NCI-H2029 (cell line): ENCODE data around the gene ROCK1.

Experiments
- DNase-seq: peaks from one replicate; lab custom pipeline; 2025; lab: John Stamatoyannopoulos, UW

ROCK1 gene

DNA sequence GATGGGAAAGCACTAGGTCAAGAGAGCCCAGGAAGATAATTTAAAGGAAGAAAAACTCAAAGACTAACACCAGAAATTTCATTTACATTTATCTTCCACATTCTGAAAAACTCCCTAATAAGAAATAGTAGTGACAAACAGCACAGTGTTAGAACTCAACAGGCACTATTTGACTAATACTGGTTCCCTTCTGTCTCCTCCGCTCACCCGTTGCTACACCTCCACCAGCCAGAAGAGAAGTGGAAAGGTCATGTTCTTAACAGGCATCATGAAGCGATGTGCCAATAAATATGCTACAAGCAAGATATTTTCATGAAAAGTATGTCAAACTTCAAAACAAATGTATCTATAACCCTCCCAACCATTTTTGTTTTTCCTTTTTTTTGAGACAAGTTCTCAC lies 5.7 kb downstream of the ROCK1 start:
- DNase-seq: no peak

DNA sequence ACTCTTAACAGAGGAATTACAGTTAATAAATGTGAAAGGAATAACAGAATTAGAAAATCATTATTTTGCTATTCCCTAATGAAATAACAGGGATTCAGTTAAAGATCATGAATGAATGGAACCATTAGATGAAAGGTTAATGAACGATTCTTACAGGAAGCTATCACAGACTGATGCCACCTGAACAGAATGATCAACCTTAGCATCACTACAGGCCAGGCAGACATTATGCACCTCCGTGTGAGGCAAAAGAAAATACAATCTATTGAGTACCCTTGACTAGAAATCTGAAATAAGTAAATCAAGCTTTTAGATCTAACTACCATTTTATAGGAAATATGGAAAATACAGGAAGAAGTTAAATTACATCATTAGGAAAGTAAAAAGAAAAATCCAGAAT lies 10.4 kb downstream of the ROCK1 start:
- DNase-seq: no peak

DNA sequence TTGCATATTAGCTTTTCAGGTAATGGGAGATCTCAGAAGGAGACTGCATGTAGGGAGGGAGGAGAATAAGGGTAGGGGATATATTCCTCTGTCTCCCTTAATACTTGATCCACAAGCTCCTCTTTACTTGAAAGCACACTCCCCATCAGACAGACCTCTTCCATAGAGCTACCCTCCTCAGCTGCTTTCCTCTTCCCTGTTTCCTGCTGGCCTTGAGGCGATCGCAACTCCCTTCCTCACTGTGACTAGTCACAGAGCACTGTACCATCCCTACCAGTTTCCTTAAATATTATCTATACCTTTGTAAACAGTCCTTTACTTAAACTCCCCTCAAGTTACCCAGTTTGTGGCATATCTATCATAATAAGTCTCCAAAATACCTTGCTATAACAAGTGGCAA lies 10.9 kb downstream of the ROCK1 start:
- no peak for DNase-seq

DNA sequence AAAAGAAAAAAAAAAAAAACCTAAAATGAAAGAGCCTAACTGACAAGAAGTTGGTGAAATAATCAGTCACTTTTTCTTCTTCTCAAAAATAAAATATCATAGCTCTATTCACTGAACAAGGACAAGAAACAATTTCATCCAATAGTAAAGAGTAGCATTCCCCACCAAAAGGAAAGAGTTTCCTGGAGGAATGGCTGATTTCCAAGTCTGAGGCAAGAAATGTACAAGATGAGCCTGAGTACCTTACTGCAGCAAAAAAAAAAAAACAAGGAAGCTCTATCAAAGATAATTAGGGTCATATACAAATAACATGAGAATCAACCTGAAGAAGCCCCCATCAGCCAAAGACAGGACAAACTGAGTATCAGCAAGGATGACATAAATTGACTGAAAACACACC lies 11.5 kb downstream of the ROCK1 start:
- no peak for DNase-seq

DNA sequence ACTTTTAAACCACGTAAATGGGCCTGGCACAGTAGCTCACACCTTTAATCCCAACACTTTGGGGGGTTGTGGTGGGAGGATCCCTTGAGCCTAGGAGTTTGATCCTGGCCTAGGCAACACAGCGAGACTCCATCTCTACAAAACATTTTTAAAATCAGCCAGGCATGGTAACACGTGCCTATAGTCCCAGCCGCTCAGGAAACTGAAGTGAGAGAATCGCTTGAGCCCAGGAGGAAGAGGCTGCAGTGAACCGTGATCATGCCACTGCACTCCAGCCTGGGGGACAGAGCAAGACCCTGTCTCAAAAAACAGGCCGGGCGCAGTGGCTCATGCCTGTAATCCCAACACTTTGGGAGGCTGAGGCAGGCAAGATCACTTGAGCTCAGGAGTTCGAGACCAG lies 12.2 kb downstream of the ROCK1 start:
- no peak for DNase-seq

DNA sequence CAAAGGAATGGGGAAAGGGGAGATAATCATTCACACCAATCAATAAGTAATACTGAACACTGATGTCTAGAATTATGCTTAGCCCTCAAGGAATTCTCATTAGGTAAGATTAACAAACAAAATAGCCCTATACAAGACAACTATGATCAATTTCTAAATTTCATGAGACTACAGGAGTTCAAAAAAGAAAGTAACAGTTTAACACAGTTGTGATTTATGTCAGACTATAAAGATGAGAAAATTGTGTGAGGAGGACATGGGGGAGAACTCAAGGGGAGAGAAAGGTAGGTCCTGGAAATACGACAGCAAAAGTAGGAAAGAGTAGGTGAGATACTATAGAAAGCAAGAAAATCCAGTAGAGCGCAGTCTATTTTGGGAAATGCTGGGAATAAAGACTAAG lies 14.9 kb downstream of the ROCK1 start:
- no peak for DNase-seq

DNA sequence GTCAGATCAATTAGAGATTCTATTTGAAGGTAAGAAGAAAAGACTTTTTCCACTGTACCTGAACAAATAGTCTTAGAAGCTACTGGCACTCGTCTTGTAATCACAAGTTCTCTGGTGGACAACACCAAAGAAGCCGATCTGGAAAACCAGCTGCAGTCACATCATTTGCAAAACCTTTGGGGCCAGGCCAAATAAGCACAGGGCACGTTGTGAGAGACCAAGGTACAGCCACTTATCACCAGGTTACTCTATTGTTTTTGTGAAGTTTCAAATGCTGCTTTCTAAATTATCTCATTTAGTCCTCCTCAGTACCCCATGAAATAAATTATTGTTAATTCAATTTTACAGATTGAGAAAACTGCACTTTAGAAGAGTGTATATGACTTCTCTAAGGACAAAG lies 18.5 kb downstream of the ROCK1 start:
- no peak for DNase-seq

DNA sequence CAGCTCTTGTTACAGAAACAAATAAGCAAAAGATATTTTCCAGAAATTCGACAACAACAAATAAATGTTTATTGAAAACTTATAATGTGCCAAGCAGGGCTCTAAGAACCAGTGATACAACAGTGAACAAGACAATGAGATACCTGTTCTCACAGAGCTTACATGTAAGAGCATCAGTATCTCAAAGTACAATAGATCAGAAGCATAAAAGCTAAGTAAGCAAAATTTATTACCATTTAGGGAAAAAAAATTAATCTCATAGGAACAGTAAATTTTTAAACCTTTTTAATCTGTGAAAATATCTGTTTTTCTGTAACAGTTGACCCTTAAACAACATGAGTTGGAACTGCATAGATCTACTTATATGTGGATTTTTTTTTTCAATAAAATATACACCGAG lies 20.9 kb downstream of the ROCK1 start:
- no peak for DNase-seq

DNA sequence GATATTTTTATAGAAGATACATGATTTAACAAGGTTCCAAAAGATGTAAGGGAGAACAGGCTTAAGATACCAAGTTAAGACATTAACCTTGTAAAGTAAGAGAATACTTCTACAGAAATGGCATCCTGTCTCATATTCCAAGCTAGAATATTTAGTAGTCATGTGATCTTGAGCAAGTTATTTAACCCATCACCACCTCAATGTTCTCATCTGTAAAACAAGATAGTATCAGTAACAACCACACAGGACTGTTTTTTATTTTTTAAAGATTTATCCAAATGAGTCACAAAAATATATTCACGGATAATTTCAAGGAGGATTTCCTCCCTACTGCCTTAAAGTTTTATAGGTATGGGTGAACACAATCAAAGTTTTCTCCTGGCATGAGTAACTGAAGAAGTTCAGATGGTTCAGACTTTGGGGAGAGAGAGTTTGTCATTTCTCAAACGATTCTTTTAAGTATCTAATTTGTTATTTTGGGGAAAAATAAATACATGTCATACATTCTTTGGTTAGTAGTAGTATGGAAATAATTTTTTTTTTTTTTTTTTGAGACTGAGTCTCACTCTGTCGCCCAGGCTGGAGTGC lies 25.9 kb downstream of the ROCK1 start:
- no peak for DNase-seq

DNA sequence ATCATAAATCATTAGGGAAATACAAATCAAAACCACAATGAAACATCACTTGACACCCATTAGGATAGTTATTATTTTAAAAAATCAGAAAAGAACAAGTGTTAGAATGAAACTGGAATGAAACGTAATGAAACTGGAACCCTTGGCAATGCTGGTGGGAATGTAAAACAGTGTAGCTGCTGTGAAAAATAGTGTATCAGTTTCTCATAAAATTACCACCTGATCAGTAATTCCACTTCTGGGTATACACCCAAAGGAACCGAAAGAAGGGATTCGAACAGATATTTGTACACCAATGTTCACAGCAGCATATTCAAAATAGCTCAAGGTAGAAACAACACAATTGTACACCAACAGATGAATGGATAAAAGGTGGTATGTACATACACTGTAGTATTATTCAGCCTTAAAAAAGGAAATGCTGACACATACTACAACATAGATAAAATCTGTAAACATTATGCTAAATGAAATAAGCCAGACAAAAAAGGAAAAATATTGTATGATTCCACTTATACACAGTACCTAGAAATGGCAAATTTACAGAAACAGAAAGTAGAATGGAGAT lies 27.0 kb downstream of the ROCK1 start:
- no peak for DNase-seq

DNA sequence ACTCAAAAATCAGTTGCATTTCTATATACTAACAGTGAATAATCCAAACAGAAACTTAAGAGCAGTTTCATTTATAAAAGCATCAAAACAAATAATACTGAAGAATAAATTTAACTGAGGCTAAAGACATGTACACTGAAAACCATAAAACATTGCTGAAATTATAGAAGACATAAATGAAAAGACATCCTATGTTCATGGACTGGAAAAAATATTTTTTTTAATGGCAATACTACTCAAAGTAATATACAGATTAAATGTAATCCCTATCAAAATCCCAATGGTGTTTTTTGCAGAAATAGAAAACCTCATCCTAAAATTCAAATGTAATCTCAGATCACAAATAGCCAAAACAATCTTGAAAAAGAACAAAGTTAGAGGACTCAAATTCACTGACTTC lies 28.6 kb downstream of the ROCK1 start:
- DNase-seq: no peak

DNA sequence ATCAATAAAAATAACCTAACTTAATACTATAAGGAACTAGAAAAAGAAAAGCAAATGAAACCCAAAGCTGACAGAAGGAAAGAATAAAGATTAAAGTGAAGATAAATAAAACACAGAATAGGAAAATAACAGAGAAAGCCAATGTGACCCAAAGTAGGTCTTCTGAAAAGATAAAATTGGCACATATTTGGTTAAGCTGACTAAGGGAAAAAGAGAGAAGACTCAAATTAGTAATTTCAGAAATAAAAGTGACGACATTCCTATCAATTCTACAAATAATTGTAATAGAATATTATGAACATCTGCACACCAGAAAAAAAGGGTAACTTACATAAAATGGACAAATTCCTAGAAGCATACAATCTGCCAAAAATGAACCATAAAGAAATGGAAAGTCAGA lies 30.2 kb downstream of the ROCK1 start:
- DNase-seq: no peak

DNA sequence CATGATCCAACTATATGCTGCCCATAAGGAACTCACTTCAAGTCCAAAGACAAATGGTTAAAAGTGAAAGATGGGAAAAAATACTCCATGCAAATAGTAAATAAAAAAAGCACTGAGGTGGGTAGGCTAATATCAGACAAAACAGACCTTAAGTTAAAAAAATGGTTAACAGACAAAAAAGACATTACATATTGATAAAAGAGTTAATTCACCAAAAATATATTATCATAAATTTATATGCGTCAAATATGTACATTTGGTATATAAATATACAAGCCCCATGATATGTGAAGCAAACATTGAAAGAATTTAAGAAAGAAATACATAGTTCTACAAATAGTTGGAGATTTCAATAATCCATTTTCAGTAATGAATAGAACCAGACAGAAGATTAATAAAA lies 31.0 kb downstream of the ROCK1 start:
- DNase-seq: no peak

DNA sequence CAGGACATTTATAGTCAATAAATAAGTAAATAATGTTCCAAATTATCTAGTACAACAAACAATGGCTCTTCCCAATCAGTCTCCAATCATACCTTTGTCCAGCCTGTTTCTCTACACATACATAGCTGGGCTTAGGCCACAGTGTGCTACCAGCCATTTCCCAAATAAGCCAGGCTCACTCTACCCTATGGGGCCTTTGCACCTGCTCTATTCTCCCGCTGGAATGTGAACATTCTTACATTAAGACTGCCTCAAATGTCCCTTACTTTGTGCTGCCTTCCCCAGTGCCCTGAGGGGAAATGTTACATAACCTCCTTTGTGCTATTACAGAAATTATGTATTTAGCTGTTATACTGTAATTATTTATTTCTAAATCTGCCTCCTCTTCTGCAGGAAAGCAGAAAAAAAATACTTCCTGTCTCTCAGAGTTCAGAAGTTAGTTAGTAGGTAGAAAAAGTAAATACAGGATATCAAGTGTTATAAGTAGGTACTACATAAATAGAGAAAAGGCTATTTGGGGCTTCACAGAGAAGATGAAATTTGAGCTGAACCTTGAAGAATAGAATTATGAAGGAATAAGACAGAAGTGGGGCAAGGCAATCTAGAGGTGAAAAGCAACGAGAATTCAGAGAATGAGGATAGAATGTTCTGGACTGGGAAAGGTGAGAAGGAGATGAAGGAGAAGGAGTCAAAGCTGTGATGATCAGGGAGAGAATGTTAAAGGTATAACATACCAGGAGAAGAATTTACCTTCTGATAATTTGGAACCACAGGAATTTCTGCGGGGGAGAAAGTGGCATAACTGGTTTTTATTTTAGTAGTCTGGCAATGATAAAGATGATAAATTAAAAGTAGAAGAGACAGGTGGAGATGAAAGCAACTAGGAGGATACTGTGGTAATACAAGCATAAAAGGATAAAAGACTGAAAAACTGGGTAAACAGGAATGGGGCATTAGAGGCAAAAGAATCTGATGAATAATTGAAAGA lies 37.0 kb downstream of the ROCK1 start:
- DNase-seq: no peak

DNA sequence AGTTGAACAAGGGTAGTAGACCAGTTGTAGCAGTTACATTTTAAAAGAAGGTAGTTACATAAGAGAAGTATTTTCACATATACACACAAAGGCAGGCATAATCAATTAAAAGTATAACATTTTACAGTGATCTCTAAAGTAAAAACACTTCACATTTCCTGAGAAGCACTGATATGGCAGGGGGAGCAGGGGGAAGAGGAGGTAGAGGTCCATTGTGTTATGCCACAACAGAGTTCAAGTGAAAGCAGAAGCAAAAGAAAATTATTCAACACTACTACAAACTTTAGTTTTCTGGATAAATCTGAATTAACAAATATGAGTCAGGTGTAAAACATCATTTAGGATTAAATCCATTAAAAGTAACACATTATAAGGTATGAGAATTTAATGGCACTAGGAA lies 38.4 kb downstream of the ROCK1 start:
- DNase-seq: no peak

DNA sequence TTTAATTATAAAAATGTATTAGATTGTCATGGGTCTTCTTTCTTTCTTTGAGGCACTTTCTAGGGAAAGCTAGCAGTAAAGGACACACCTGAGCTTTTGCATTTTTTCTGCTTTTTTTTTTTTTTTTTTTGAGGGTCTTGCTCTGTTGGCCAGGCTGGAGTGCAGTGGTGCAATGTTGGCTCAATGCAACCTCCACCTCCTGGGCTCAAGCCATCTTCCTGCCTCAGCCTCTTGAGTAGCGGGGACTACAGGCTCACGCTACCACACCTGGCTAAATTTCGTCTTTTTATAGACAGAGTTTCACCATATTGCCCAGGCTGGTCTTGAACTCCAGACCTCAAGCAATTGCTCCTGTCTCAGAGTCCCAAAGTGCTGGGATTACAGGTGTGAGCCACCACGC lies 40.5 kb downstream of the ROCK1 start:
- no peak for DNase-seq

DNA sequence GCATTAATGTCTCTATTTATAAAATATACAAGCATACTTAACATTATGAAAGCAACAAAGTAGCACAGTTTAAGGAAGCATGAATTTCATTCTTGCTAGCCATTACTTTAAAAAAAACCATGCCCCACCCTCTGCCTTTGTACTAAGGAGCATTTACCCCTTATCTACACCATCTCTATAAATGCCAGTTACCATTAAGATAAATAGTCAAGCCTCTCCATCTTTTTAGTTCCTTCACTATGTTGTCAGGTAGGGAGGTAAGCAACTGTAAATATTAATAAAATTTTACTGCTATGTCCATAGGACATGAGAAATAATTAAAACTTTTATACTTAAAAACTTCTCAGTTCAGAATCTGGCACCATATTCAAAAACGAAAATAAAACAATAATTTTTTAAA lies 42.1 kb downstream of the ROCK1 start:
- DNase-seq: no peak

DNA sequence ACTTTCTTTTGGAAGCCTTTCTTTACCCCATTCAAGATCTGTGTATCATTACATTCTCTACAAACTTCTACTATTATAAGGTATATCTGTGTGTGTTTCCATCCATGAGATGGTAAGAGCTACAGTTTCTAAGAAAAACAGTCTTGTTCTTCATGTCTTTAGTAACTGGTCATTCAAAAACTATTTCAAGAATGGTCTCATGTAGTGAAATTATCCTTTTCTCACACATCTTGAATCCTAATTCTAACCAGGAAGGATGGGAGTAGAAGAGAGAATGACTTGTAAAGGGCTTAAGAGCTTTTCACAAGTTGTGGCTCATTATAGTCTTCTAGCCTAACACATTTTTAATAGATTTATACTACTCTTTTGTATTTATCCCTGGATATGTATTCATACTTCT lies 47.3 kb downstream of the ROCK1 start:
- DNase-seq: no peak

DNA sequence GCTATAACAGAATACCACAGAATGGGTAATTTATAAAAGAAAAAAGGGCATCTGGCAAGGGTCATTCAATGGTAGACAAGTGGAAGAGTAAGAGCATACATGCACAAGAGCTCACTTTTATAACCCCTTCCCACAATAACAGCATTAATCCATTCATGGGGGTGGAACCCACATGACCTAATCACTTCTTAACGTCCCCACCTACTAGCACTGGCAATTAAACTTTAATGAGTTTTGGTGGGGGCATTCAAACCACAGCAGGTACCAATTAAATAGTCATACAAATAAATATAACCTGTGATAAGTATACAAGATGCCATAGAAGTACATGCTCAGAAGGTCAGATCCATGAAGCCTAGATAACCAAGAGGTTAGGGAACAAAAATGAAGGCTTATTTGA lies 48.6 kb downstream of the ROCK1 start:
- no peak for DNase-seq

DNA sequence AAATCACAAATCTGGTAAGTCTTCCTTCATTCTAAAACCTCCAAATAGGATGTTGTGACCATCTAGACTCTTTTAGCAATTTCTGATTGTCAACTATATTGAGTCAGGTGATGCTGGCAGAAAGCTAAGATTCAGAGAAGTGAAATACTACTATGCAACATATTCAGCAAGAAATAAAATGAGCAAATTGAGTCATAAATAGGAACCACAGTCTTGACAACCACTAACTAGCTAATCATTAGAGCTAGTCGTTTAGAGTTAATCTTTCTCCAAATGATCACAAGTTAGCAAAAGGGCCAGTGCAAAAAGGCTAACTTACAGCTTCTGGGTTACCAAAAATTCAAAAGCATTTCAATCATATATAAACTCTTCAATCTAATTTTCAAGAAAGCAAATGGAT lies 54.5 kb downstream of the ROCK1 start:
- DNase-seq: no peak

DNA sequence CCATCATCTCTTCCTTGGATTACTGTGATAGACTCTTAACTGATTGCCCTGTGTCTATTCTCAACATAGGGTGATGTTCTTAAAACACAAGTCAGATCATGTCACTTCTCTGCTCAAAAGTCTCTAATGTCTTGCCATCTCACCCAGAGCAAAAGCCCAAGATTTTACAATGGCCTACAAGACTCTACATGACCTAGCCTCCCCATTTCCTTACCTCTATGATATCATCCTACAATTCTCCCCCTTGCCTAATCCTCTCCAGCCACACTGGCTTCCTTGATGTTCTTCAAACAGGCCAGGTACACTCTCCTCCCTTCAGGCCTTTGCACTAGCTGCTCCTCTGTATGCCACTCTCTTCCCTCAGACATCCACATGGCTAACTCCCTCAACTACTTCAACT lies 55.1 kb downstream of the ROCK1 start:
- DNase-seq: no peak

DNA sequence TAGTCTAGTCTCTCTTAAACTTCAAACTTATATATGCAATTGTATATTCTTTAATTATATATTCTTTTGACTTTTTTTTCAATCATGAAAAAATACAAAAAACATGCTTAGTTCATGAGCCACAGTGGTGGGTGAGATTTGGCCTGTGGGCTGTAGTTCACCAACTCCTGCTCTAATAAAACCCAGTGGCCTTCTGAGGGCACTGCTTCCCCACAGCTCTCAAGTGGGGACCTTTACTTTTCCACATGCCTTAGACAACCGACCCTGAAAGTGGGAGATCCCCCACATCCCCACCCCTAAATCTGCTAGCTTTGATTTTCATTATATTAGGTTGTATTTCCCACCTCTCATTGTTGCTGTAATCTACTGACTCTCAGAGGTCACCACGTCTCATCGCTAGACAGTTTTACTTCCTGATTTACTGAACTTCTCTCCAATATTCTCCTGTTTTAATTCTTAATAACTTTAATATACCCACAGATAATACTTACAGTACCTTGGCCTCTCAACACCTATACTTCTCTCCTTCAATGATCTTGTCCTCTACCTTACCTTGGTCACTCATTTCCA lies 57.3 kb downstream of the ROCK1 start:
- no peak for DNase-seq

DNA sequence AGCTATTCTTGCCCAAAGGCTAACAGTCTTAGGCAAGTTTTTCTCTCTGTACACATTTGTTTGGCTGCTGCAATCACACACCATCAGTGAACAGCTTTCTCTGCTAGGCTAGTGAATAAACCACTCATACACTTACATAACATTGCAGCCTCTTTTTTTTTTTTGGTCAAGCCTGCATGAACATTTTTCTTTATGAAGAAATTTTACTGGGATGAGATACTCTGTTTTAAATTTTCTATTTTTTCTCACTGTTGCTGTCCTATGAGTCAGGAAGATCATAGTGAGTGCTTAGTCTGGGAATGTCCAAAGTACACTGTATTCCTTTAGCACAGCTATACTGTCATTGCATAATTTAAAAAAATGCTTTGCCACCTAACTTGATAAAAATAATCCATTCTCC lies 58.5 kb downstream of the ROCK1 start:
- DNase-seq: no peak
